Activated T-helper 1 cell treated with anti-CD3 and anti-CD28 coated beads, Interleukin-12 subunit alpha, Interleukin-12 subunit beta, Interleukin-2, Interleukin-4 antibody, amounts not matched to agents 30 ng/mL and 10 ng/mL and 1 ng/mL, durations not matched to agents 14 hours and 24 hours and 36 hours (primary cell): ENCODE measurements around the gene UBXN4. TPM values are rescaled to one million over a fixed set of nuclear protein-coding genes. Genes with fewer than 3 reads are reported as not detected.
A peak's percentile ranks its signal among the peaks of the same experiment; 100 is the strongest.
"Not testable (repeated sequence)": the region's sequence is repeated elsewhere in the genome, so short reads cannot be mapped to it uniquely, and the experiment has no call there.

Experiments
- DNase-seq: peaks from one replicate; pipeline ENCODE4 v3.0.0; 2021; ENCODE audit warnings: low spot score
- H3K27ac Mint-ChIP-seq: one replicate; pipeline ENCODE4 v1.8.0; 2021; ENCODE audit warnings: mild to moderate bottlenecking, mixed read lengths
- H3K27me3 Mint-ChIP-seq: one replicate; pipeline ENCODE4 v1.8.0; 2022; ENCODE audit warnings: mild to moderate bottlenecking, moderate library complexity, mixed read lengths; ENCODE audit not compliant: insufficient read depth
- H3K36me3 Mint-ChIP-seq: one replicate; pipeline ENCODE4 v1.8.0; 2021; ENCODE audit warnings: low read depth, mixed read lengths
- H3K4me1 Mint-ChIP-seq: one replicate; pipeline ENCODE4 v1.8.0; 2021; ENCODE audit warnings: low read depth, mixed read lengths
- H3K4me3 Mint-ChIP-seq: one replicate; pipeline ENCODE4 v1.8.0; 2021; ENCODE audit warnings: mild to moderate bottlenecking, moderate library complexity, mixed read lengths
- H3K9me3 Mint-ChIP-seq: one replicate; pipeline ENCODE4 v1.8.0; 2021; ENCODE audit warnings: mixed read lengths
- intact Hi-C: fragments of 100-400 bp; cut with micrococcal nuclease; formaldehyde crosslinking; loops from one replicate; pipeline ENCODE4 v1.15.1; 2024
- total RNA-seq: library from RNA; stranded (reverse); gene quantifications from 2 replicates; pipeline ENCODE4 v1.2.3, GENCODE V29; 2022

The UBXN4 gene
- total RNA-seq, 1 donor from 2014 or later: 121 TPM

- Mint-ChIP-seq H3K27me3 (no peaks in the 10 kb centered on the region), H3K36me3 (peaks cover 47% of the 10 kb centered on the region), H3K4me3 (no peak overlapping the region), H3K27ac (no peak overlapping the region), H3K9me3 (no peaks in the 10 kb centered on the region), H3K4me1 (peaks cover 9% of the 10 kb centered on the region)
- no peak for DNase-seq
- intact Hi-C loops: no loop called here
Measured at GRCh38 chr2:135775420-135775819, 33.8 kb downstream of the UBXN4 start.

GRCh38 chr2:135776367-135776766 lies 34.7 kb downstream of the UBXN4 start:
- Mint-ChIP-seq H3K9me3 (no peaks in the 10 kb centered on the region), H3K27ac (no peak overlapping the region), H3K27me3 (no peaks in the 10 kb centered on the region), H3K4me1 (peaks cover 9% of the 10 kb centered on the region), H3K4me3 (no peak overlapping the region), H3K36me3 (peaks cover 52% of the 10 kb centered on the region)
- no peak for DNase-seq
- intact Hi-C loops: no loop called here

- no peaks in the 10 kb centered on the region for H3K27me3 Mint-ChIP-seq
- H3K27ac Mint-ChIP-seq: peak overlapping the region; percentile 52
- no peaks in the 10 kb centered on the region for H3K9me3 Mint-ChIP-seq
- no peaks in the 10 kb centered on the region for H3K4me1 Mint-ChIP-seq
- no peak for DNase-seq
- peaks cover 61% of the 10 kb centered on the region for H3K36me3 Mint-ChIP-seq
- intact Hi-C loops: loop anchor here (5.0 kb wide), 1 partner anchor 70 kb away; no protein-coding TSS in a partner anchor
- H3K4me3 Mint-ChIP-seq: no peak overlapping the region
Measured at GRCh38 chr2:135782231-135782630, 40.6 kb downstream of the UBXN4 start.

GRCh38 chr2:135783439-135783838 lies 41.8 kb downstream of the UBXN4 start:
- H3K9me3 Mint-ChIP-seq: no peaks in the 10 kb centered on the region
- no peak for DNase-seq
- no peak overlapping the region for H3K27ac Mint-ChIP-seq
- H3K36me3 Mint-ChIP-seq: peaks cover 58% of the 10 kb centered on the region
- no peak overlapping the region for H3K4me3 Mint-ChIP-seq
- no peaks in the 10 kb centered on the region for H3K4me1 Mint-ChIP-seq
- no peaks in the 10 kb centered on the region for H3K27me3 Mint-ChIP-seq
- intact Hi-C loops: loop anchor here (5.0 kb wide), 1 partner anchor 69 kb away; no protein-coding TSS in a partner anchor

GRCh38 chr2:135785032-135785431 lies 43.4 kb downstream of the UBXN4 start:
- Mint-ChIP-seq H3K36me3 (peaks cover 52% of the 10 kb centered on the region), H3K4me1 (no peaks in the 10 kb centered on the region), H3K9me3 (no peaks in the 10 kb centered on the region), H3K27me3 (no peaks in the 10 kb centered on the region), H3K27ac (no peak overlapping the region), H3K4me3 (no peak overlapping the region)
- no peak for DNase-seq
- intact Hi-C loops: no loop called here

GRCh38 chr2:135786823-135787222 lies 45.2 kb downstream of the UBXN4 start:
- Mint-ChIP-seq H3K27ac (no peak overlapping the region), H3K4me1 (no peaks in the 10 kb centered on the region), H3K27me3 (no peaks in the 10 kb centered on the region), H3K9me3 (no peaks in the 10 kb centered on the region), H3K36me3 (peaks cover 39% of the 10 kb centered on the region), H3K4me3 (no peak overlapping the region)
- intact Hi-C loops: no loop called here
- DNase-seq: no peak

GRCh38 chr2:135790423-135790822 lies 48.8 kb downstream of the UBXN4 start:
- no peak for DNase-seq
- Mint-ChIP-seq H3K36me3 (peaks cover 12% of the 10 kb centered on the region), H3K27me3 (no peaks in the 10 kb centered on the region), H3K9me3 (no peaks in the 10 kb centered on the region), H3K4me3 (no peak overlapping the region), H3K27ac (no peak overlapping the region), H3K4me1 (peaks cover 22% of the 10 kb centered on the region)
- intact Hi-C loops: no loop called here

GRCh38 chr2:135791418-135792190 lies 49.9 kb downstream of the UBXN4 start:
- Mint-ChIP-seq H3K27me3 (no peaks in the 10 kb centered on the region), H3K9me3 (no peaks in the 10 kb centered on the region), H3K27ac (no peak overlapping the region), H3K36me3 (peaks cover 5% of the 10 kb centered on the region), H3K4me3 (no peak overlapping the region), H3K4me1 (peaks cover 28% of the 10 kb centered on the region)
- DNase-seq: no peak
- intact Hi-C loops: no loop called here

GRCh38 chr2:135792401-135793150 lies 50.9 kb downstream of the UBXN4 start:
- H3K36me3 Mint-ChIP-seq: no peaks in the 10 kb centered on the region
- peaks cover 33% of the 10 kb centered on the region for H3K4me1 Mint-ChIP-seq
- no peak for DNase-seq
- H3K27ac Mint-ChIP-seq: peak overlapping the region; percentile 20
- no peak overlapping the region for H3K4me3 Mint-ChIP-seq
- no peaks in the 10 kb centered on the region for H3K27me3 Mint-ChIP-seq
- H3K9me3 Mint-ChIP-seq: no peaks in the 10 kb centered on the region
- intact Hi-C loops: no loop called here

- H3K27ac Mint-ChIP-seq, H3K4me3 Mint-ChIP-seq, H3K27me3 Mint-ChIP-seq, H3K36me3 Mint-ChIP-seq, DNase-seq: not testable (repeated sequence)
- intact Hi-C loops: loop anchor here (5.0 kb wide), 2 partner anchors 263 to 323 kb away; partner anchors contain the start of genes R3HDM1 and ZRANB3
- H3K9me3 Mint-ChIP-seq: peaks cover 10% of the 10 kb centered on the region
- H3K4me1 Mint-ChIP-seq: peaks cover 44% of the 10 kb centered on the region
Measured at GRCh38 chr2:135795641-135796040, 54.0 kb downstream of the UBXN4 start.

- peaks cover 16% of the 10 kb centered on the region for H3K9me3 Mint-ChIP-seq
- no peak for DNase-seq
- H3K4me3 Mint-ChIP-seq: no peak overlapping the region
- peaks cover 44% of the 10 kb centered on the region for H3K4me1 Mint-ChIP-seq
- H3K27me3 Mint-ChIP-seq: no peaks in the 10 kb centered on the region
- intact Hi-C loops: loop anchor here (1.0 to 5.0 kb wide), 7 partner anchors 24 to 807 kb away; partner anchors contain the start of genes MCM6, R3HDM1 and ZRANB3
- peaks cover 16% of the 10 kb centered on the region for H3K36me3 Mint-ChIP-seq
- H3K27ac Mint-ChIP-seq: no peak overlapping the region
Measured at GRCh38 chr2:135796606-135797005, 55.0 kb downstream of the UBXN4 start.

GRCh38 chr2:135797497-135798274 lies 56.0 kb downstream of the UBXN4 start:
- intact Hi-C loops: loop anchor here (1.0 to 5.0 kb wide), 7 partner anchors 23 to 808 kb away; partner anchors contain the start of genes MCM6, R3HDM1 and ZRANB3
- Mint-ChIP-seq H3K27ac (peak overlapping the region; percentile 75), H3K27me3 (no peaks in the 10 kb centered on the region), H3K4me1 (peaks cover 39% of the 10 kb centered on the region), H3K36me3 (peaks cover 19% of the 10 kb centered on the region), H3K4me3 (no peak overlapping the region), H3K9me3 (peaks cover 24% of the 10 kb centered on the region)
- peak; percentile 62 for DNase-seq
